ENCODE measurements around the gene SLIT2.

DNA sequence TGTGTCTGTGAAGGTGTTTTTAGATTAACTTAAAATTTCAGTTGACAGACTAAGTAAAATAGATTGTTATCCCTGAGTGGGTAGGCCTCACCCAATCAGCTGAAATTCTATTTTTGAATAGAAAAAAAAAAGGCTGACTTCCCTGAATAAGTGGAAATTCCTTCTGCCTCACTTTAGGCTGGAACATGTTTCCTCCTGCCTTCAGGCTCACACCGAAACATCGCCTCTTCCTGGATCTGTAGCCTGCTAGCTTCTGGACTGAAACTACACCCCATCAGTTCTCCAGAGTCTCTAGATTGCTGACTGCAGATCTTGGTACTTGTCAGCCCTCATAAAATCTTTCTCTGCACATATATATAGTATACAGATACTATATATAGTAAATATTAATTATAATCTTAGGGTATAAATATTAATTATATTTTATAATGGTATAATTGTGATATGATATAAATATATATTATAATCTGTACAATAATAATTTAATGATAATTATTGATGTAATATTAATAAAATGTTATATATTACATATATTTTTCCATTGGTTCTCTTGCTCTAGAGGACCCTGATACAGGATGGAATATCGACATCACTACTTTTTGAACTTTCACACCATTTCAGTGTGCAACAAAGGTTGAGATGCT is 13.7 kb upstream of the SLIT2 start:
- TF ChIP-seq CTCF (IDR thresholded peaks at IDR 0.05): no peak
- no peak for TF ChIP-seq EZH2 (IDR thresholded peaks at IDR 0.05; ENCODE audit: borderline replicate concordance, insufficient read depth, low read depth, low read length, poor library complexity, severe bottlenecking)

Data from B cell (primary cell).